ENCODE results near the gene PDE4B.

GRCh38 chr1:66108624-66109023 is 315.9 kb downstream of the PDE4B start:
- TF ChIP-seq CTCF (IDR thresholded peaks at IDR 0.05) (no peak), POLR2A (IDR thresholded peaks at IDR 0.05) (no peak)

Data from body of pancreas (tissue), 4 donors.